Ramos (cell line): Measurements from ENCODE around the gene FUBP3.

ENCODE experiments used
- in situ Hi-C: fragments of 300-500 bp; cut with MboI; formaldehyde crosslinking; loops from one replicate; pipeline ENCODE4 v1.14.3; 2022; ENCODE audit warnings: low sequenced_read_pairs; ENCODE audit not compliant: unreplicated experiment

Gene FUBP3

DNA sequence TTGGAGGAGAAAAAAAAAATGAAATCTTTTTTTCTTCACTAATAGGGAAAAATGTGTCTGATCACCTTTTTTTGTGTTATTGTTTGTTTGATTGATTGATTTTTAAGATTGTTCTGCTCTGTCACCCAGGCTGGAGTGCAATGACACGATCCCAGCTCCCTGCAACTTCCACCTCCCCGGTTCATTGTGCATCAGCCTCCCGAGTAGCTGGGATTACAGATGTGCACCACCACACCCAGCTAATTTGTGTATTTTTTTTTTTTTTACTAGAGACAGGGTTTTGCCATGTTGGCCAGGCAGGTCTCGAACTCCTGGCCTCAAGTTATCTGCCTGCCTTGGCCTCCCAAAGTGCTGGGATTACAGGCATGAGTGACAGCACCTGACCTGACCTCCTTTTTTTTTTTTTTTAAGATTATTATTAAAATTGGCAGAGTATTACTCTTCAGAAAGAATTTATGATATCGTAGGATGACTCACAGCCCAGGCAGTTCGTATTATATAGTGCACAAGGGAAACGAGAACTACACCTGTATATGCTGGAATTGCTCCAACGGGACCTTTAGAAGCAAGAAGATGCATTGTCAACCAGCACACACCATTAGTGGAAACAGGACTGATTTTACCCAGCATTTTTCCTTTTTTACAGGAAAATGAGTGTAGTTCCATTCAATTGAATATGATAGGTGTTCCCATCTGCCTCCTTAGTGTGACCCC is 27.7 kb downstream of the FUBP3 start:
- in situ Hi-C loops = no loop called here

DNA sequence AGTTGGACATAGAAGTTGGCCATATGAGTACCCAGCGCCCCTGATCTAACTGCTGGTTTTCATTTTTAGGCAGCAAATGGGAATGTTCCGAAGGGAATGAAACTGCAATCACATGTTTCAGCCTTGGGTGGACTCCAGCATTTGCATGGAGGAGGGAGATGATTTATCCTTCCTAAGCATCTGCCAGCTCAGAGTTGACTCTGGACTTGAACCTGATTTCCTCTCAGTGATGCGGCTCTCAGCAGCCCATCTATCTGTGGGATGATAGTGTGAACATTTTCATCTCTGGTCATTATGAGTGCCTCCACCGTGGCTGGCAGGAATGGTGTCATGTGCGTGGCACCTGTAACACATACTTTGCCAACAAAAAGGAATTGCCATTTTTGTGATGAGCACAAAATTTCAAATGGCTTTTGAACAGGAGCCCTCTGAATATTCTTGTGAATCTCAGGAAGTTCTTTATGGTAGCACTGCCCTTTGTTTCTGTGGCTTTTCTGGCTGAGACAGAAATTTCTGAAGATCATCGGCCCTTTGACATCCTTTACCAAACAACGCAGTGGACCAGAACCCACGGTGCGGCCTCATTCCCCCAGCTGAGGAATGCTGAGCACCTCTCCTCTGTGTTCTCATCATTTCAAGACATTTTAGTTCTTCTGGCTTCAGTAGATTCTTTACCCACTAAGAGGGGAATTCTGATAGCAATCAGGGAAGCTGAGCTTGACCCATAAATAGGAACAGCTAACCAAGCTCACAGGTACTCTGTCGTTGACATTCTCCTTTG is 28.5 kb downstream of the FUBP3 start:
- in situ Hi-C loops = no loop called here

DNA sequence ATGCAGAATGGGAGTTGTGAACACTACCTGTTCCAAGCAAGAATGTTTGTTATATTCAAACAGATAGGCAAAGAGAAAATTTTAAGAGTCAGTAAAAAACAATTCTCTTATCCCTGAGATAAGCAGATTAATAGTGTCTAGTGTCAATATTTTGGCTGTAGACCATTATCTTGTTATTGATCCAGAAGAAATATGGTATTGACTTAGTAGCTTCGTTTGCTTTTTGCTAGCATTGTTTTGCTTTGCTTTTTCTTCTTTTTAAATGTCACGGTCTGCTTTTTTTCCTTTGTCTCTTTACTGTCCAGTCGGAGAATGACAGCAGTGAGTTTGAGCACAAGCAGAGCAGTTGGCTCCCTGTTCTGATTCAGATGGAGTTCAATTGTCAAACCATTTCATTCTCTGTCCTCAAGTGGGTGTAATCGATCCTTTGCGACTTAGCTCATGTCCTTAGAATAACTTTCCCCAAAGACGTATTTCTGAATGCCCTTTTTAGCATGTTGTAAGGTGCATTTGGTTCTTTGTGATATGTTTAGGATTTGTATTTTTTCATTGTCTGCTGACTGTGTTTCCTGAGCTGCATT is 29.3 kb downstream of the FUBP3 start:
- in situ Hi-C loops = no loop called here

DNA sequence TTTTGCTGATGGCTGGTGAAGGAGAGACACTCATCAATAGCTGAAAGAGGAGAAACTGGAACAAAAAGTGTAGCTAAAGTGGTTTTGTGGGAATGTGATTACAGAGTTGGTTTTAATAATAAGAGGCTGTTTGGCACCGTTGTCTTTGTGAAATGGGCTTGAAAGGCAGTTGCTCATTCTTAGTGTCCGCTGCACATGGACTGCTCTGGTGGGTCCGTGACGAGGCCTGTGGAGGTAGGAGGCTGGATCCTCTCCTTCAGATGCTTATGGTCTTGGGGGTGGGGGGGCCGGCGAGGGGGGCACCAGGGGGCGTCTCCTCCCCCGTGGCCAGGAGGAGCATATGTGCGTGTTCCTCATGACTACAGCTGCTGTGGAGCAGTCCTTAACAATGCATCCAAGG is 29.8 kb downstream of the FUBP3 start:
- in situ Hi-C loops = no loop called here

DNA sequence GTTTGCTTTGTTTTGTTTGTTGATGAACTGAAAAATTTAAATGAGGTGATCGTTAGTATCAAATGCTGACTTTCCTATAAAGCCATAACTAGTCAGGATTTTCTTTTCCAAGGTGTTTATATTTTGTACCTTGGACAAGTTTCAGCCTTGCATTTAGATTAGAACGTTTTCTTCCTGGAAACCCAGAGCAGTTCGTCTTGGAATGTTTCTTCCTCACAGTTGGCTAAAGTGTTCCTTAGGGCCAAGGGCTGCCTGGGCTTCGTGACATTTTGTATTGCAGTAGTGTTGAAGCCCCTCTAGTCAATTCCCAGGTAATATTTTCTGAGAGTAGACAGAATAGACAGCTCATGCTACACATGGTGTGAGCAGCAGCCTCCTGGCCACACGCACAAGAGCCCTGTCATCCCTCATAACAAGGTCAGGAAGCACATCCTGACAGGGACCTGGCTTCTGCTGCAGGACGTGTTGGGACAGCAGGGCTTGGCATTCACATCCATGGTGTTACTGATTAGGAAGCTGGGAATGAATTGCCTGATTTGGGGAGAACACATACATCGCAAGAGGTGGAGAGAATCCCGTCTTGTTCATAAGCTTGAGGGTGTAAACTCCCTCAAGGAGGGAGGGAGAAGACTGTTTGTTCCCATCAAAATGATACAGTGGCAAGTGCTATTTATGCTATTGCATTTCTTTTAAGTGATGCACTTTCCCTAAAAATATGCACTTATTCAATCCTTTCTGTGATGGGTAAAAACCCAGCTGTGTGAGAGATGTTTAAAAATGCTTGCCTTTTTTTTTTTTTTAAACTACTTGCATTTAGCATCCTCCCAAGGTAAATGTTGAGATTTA is 31.7 kb downstream of the FUBP3 start:
- in situ Hi-C loops = no loop called here

DNA sequence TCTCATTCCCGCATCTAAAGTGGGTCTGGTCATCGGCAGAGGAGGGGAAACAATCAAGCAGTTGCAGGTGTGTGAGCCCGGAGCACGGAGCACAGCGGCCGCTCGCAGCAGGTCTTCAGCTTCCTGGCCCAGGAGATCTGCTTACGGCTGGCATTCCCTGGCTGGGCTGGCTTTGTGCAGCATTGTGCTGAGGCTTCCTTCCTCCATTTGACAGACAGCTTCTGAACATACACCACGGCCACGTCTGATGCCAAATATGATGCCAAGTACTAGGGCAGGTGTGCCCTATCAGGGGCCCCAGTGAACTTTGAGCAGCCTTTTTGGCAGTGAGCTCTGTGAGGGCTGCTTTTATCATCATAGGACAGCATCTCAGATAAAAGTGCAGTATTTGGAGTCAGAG is 37.1 kb downstream of the FUBP3 start:
- in situ Hi-C loops = no loop called here

DNA sequence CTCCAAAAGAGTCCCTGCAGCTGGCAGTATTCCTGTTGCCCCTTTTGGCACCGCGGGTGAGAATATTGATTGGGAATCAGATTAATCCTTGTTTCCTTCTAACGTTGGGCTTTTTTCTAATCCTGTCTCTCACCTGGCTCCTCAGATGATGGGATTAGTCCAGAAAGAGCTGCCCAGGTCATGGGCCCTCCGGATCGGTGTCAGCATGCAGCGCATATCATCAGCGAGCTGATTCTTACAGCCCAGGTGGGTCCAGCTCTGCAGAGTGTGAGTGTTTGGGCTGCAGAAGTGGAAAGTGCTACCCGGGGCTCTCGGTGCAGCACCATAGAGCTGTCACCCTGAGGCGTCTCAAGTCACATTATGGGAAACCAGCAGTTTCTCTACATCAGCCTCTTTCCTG is 44.1 kb downstream of the FUBP3 start:
- in situ Hi-C loops = no loop called here

DNA sequence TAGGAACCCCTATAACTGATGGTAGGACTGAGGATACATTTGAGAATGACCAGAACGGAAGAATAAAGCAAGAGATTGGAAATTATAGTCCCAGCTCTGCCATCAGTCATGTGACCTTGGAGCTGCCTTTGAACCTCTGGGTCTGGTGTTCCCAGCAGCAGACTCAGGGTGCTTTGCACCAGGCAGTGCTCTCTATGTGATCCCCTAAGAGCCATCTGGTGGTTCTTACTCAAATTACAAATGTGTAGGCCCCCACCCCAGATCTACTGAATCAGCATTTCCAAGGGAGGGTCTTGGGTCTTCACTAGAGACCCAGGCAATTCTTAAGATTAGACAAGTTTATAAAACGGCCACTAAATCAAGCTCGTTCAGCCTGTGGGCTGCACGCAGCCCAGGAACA is 44.8 kb downstream of the FUBP3 start:
- in situ Hi-C loops = no loop called here

DNA sequence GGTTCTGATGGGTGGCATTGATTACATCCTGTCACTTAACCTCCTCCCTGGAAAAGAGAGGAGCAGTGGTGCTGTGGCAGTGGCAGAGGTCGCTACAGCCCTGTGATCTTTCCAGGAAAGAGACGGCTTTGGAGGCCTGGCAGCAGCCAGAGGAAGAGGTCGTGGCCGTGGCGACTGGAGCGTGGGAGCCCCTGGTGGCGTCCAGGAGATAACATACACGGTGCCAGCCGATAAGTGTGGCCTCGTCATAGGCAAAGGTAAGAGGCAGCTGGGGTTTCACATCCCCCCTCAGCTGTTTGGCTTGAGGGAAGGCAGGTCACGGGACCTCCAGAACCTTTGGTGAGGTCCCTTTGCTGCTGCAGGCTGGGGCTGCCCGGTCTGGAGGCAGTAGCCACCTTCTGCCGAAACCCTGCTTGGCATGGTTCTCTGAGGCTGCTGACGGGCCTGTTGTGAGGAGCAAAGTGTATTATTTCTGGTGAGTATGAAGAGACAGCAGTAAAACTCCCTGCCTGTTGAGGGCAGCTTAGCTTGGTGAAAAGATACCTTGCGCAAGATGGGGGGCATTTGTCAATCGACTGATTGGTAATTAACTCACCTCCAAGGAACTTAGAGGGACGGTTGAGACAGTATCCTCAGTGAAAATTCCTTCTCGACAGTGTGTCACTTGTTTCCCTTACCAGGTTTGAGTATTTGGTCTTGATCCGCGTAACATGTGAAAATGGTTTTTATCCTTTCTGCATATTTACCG is 47.0 kb downstream of the FUBP3 start:
- in situ Hi-C loops = no loop called here

DNA sequence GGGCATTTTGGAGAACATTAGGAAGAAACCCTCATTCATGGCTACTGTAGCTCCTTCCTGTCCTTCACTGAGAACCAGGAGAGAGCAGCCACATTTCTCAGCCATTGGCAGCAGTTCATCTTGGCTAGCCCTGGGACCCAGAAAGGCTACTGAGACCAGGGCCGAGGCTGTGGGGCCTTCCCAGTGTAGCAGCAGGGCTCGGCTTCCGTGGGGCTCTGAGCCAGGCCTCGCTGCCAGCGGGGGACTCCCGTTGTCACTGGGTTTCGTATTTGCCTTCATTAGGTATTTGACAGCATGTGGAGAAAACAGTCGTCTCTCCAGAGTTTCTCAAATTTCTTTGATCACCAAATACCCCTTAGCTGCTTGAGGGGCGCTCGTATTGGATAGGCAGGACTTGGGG is 47.7 kb downstream of the FUBP3 start:
- in situ Hi-C loops = no loop called here

DNA sequence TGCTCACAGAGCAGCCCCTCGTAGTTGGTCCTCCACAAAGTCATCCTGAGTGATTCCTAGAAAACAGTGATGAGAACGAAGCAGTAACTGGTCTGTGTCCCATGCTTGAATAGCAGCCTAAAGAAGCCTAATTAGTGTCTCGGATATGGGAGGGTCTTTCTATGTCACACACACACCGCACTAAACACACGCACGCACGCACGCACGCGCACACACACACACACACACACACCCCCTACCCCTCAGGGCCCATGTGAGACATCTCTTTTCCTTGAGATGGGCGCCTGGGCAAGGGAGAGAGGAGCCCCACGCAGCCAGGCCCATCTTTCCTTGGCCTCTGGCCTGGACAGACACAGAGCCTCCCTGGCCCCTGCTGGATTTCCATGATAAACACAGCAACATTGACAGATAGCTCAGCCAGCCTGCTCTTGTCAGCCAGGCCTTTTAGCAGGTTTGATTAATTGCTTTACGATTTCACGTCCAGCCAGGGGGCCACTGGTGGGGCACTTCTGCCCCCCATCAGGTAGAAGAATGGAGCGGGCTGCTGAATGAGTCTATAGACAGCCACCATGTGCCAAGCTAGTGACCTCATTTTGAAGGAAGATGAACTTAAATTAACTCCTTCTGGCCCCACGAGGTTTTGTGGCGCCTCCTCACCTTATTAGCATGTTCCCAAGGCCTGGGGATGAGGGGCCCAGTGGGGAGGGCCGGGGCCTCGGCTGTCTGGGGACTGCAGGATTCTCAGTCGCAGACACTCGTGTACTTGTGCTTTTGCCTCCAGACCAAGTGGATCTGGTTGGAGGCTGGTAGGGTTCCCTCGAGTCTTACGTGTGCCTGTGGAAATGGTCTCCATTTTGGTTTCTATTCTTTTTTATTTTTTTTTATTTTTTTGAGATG is 48.8 kb downstream of the FUBP3 start:
- in situ Hi-C loops = no loop called here

DNA sequence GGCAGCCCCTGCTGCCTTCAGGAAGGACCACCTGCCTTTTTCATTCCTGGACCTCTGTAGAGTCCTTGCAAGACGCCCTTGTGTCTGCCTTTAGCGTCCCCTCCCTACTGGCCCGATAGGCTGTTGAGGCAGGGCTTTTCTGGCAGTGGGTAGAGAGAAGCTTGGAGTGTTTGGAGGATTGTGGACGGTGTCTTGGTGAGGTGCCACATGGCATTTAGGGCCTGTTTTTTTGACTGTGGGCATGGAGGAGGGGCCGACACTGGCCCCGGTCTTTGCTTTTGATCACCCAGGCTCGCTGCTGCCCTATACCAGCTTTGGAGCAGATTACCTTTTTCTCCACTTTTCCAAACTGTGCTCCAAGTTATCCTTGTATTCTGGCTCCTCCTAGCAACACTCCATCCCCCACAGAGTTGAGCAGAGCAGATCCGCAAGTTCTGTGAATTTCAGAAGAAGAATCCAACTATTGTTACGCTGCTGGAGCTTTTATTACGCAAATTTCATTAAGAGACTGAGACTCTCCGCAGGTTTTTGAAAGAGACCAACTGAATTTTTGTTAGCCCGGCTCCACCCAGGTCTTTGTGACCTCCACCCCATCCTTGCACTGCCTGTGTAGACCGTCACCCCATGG is 50.2 kb downstream of the FUBP3 start:
- in situ Hi-C loops = no loop called here

DNA sequence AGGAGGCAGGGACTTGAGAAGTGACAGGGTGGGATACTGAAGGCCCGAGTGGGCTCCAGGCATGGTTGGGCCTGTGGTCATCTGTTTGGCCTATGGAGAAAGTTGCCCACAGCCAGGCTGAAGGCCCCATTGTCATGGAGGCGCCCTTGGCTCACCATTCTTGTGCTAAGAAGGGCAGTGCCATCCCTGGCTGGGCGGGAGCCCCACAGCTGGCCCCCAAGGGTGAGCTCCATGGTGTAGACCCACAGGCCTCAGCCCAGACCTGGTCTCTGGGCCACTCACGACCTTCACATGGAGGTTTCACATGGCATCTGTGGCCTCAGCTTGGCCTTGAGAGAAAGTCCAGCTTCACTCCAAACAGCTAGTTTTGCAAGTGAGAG is 50.7 kb downstream of the FUBP3 start:
- in situ Hi-C loops = no loop called here

DNA sequence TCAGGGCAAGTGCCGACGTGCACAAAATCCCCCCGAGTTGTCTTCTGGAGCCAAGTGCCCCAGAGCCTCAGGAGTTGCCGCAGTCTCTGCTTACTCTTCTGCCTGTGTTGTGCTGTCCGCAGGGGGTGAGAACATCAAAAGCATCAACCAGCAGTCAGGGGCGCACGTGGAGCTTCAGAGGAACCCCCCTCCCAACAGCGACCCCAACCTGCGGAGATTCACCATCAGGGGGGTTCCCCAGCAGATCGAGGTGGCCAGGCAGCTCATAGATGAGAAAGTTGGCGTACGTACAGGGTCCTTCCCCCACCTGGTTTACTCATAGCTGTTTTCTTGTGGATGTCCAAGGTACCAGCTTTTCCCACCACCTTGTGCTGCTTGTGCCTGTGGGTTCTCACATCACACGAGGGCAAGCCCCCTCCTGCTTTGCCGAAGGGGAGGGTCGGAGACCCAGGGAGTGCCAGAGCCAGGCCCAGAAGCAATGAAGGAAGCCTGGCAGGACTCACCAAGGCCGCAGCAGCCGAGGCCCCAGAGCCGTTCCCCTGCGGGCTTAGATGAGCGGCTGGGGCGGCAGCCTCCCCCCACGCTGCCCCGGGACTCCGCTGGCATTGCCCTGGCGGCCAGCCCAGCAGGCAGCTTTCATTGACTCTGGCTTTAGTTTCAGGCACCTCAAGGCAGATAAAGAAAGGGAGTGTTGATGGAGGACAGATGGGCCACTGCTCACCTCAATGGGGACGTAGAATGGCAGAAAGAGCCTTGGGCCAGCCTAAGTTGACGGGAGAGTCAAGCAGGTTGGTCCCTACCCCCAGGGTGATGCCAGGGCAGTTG is 51.3 kb downstream of the FUBP3 start:
- in situ Hi-C loops = no loop called here

DNA sequence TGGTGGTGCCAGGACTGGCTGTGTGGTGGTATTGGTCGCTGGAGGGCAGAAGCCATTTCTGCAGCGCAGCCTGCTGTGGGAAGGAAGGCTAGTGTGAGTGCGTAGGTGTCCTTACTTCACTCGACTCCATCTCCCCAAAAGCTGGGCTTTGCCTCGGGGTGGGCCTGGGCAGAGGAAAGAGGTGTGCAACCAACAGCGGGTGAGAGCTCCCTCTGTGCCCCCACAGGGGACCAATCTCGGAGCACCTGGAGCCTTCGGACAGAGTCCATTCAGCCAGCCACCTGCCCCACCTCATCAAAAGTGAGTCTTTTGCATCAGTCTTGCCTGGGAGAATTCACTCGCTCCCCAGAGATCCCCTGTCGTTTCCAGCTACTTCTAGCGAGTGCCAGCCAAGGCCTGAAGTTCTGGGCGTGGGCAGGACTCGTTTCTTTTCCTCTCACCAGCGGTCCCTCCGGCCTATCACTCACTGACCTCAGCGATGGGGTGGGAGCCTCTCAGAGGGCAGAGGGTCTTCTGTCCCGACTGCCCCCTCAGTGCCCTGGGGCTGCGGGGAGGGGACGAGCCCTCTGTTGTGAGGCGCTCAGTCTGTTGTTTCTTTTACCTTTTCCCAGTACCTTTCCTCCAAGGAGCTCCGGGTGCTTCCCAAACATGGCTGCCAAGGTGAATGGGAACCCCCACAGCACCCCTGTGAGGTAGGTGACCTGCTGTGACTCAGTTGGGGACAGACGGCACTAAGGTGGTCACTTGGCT is 52.1 kb downstream of the FUBP3 start:
- in situ Hi-C loops = no loop called here

DNA sequence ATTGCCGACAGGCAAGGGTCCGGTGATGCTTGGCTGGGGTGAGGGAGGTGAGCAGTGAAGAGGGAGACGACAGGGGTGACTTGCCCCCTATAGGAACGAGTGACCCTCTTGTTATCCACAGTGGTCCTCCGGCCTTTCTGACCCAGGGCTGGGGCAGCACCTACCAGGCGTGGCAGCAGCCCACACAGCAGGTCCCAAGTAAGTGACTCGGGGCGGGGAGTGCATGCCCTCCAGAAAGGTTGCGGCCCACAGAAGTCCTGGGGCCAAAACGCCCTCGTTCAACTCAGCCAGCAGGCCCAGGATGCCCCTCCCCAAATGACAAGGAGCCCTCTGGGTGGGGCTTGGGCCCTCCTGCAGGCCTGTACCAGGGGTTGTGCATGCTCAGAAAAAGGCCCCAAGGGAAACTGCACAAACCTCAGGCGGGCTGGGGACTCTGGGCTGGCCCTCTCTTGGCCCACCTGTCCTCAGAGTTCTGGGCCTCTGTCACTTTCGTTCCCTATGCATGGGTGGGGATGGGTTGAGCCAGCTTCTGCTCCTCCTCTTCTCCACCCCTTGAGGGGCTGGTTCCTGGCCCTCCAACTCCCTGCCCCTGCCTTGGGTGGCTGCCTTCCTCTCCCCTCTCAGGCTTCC is 52.8 kb downstream of the FUBP3 start:
- in situ Hi-C loops = no loop called here

DNA sequence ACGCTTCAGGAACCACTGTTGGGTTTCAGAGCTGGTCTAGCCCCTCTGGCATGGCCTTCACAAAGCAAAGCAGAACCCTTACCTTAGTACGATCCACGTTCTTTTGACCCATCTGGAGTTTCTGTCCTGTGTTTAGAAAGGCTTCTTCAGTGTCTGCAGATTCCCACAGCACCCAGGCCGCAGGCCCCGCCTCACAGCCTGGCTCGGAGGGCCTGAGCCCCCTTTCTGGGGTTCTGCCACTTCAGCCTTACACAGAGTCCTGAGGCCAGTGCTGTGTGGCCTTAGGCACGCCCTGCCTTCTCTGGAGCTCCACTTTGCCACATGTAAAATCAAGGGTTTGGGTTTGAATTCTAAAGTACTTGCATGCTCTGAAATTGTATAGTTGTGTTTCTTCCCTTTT is 53.5 kb downstream of the FUBP3 start:
- in situ Hi-C loops = no loop called here
